HG02938 (cell line): Measurements from ENCODE around the gene MTHFD1L.

Experiments
- ATAC-seq: cut with Tn5 transposase; IDR thresholded peaks from one replicate; pipeline ENCODE4 v1.9.1; 2021; ENCODE audit warnings: mild to moderate bottlenecking, moderate library complexity; ENCODE audit not compliant: unreplicated experiment

Gene MTHFD1L

GRCh38 chr6:151143806-151144205 is 278.3 kb downstream of the MTHFD1L start:
- ATAC-seq, result no peak

DNA sequence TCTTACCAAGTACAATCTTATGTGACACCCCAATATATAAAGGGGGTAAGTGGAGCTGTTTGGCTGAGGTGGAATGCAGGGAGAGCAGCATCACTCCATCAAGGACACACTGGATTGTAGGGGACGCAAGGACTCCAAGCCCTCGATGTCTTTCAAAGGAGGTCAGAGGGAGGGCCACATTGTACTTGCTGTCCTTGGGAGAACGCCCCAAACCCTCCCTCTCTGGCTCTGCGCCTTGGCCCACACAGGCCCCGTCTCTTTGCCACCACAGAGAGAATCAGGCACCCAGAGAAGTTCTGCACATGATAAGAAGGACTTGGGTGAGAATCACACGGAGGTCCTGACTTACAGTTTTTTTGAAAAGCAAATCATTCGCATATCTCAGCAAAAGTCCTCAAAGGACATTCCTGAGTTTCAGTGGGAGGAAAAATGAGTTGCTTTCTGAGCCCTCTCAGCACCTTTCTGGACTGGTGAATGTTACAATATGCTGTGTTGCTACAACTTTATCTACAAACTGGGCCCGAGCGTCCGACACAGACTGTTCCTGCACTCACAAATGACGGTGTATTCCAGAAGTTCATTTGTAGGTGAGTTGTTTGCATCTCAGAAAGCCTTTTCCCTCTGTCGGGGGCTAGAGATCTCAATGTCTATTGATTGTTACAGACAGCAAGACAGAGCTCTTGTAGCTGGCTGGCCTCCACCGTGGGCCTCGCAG is 281.8 kb downstream of the MTHFD1L start:
- no peak for ATAC-seq

GRCh38 chr6:151148111-151148510 is 282.6 kb downstream of the MTHFD1L start:
- ATAC-seq, result no peak

DNA sequence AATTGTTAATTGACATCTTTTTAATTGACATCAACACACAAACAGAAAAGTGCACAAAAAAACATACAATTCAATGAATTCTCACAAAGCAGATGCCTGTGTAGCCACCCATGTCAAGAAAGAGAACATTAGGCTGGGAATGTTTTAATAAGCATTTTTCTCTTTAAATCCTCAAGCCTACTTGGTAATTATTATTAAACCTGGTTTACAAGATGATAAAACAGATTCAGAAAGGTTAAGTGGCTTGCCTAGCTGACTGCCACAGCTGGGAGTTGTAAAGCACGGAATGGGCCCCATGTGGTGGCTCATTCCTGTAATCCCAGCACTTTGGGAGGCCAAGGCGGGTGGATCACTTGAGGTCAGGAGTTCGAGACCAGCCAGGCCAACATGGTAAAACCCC is 284.3 kb downstream of the MTHFD1L start:
- no peak for ATAC-seq
